Left lung (tissue), 10 donors: ENCODE measurements around the gene HIVEP1. TPM values are rescaled to one million over a fixed set of nuclear protein-coding genes. Genes with fewer than 3 reads are reported as not detected.

Experiments used
- ATAC-seq: fragments of 200-7000 bp; cut with Tn5 transposase; one replicate; pipeline ENCODE4 v1.9.1; 2020; ENCODE audit warnings: moderate library complexity
- DNase-seq, 4 donors: peaks; one replicate each; pipeline ENCODE4 v3.0.0-alpha.2; 2013 to 2020
- H3K27ac ChIP-seq, 2 donors: fragments of 200-600 bp; sonication (generic) in 1 of 2; one replicate each; pipeline versions ENCODE4 v1.5.0 to v1.8.0; 2020 to 2021
- H3K27me3 ChIP-seq, 2 donors: fragments of 200-600 bp; sonication (generic) in 1 of 2; one replicate each; pipeline versions ENCODE4 v1.5.0 to v1.8.0; 2020 to 2021
- H3K36me3 ChIP-seq, 2 donors: fragments of 200-600 bp; sonication (generic) in 1 of 2; one replicate each; pipeline versions ENCODE4 v1.5.0 to v1.8.0; 2020 to 2021
- H3K4me1 ChIP-seq, 2 donors: fragments of 200-600 bp; one replicate each; pipeline ENCODE4 v1.8.0; 2021
- H3K4me3 ChIP-seq, 2 donors: fragments of 200-600 bp; sonication (generic) in 1 of 2; one replicate each; pipeline versions ENCODE4 v1.5.0 to v1.8.0; 2020 to 2021; ENCODE audit warnings: mild to moderate bottlenecking in 1 of 2
- H3K9me3 ChIP-seq, 2 donors: fragments of 200-600 bp; sonication (generic) in 1 of 2; one replicate each; pipeline versions ENCODE4 v1.5.0 to v1.8.0; 2020 to 2021
- CTCF ChIP-seq, 2 donors: fragments of 200-600 bp; sonication (generic) in 1 of 2; IDR thresholded peaks; one replicate each; pipeline versions ENCODE4 v1.5.0 to v1.8.0; 2021; ENCODE audit warnings: antibody characterized with exemption in 2 of 2
- intact Hi-C, 2 donors: fragments of 100-400 bp; cut with DNase I; formaldehyde crosslinking; loops; one replicate each; pipeline versions ENCODE4 v1.11.2 to v1.14.2; 2022
- polyA plus RNA-seq, 6 donors: library from polyadenylated mRNA; unstranded; fragments of 120-200 nt; gene quantifications; one replicate each; pipeline ENCODE4 v1.2.1, GENCODE V29; 2013; ENCODE audit not compliant: insufficient read length in 6 of 6
- total RNA-seq, 2 donors: library from RNA; stranded (reverse); fragmentation: NEBNext Ultra II Directional; extraction: Animal tissue kit (Norgen Biotek cat#: 25700); gene quantifications; one replicate each; pipeline ENCODE4 v1.2.1, GENCODE V29; 2021
- donor health status: DM: no; HTN: yes; CAD: no.
- donor health status: DM: no; HTN: no; CAD: no.

Gene HIVEP1
- total and polyA plus RNA-seq, 8 donors: 24.1 to 35.9 (median 29.0) TPM

GRCh38 chr6:12116978-12117377, 104.9 kb downstream of the HIVEP1 start:
- DNase-seq (no peak), ATAC-seq (no peak)
- no peak for TF ChIP-seq CTCF (IDR thresholded peaks at IDR 0.05)
- Histone ChIP-seq H3K36me3 (peaks cover 0 to 24% of the 10 kb centered on the region in 2 donors), H3K27ac (no peak overlapping the region), H3K27me3 (no peaks in the 10 kb centered on the region), H3K4me3 (no peak overlapping the region), H3K4me1 (no peaks in the 10 kb centered on the region), H3K9me3 (peaks cover 0 to 5% of the 10 kb centered on the region in 2 donors)
- intact Hi-C loops: no loop called here

- Histone ChIP-seq H3K27me3 (no peaks in the 10 kb centered on the region), H3K4me1 (no peaks in the 10 kb centered on the region), H3K9me3 (peaks cover 0 to 5% of the 10 kb centered on the region in 2 donors), H3K27ac (no peak overlapping the region), H3K4me3 (no peak overlapping the region), H3K36me3 (peaks cover 0 to 34% of the 10 kb centered on the region in 2 donors)
- DNase-seq: no peak
- intact Hi-C loops: no loop called here
- no peak for ATAC-seq
- no peak for TF ChIP-seq CTCF (IDR thresholded peaks at IDR 0.05)
Measured at GRCh38 chr6:12118607-12119006, 106.5 kb downstream of the HIVEP1 start.

- TF ChIP-seq CTCF (IDR thresholded peaks at IDR 0.05): no peak
- no peak for DNase-seq
- H3K27me3 ChIP-seq: no peaks in the 10 kb centered on the region
- no peaks in the 10 kb centered on the region for H3K4me1 ChIP-seq
- no peak overlapping the region for H3K4me3 ChIP-seq
- H3K9me3 ChIP-seq: peaks cover 0 to 5% of the 10 kb centered on the region in 2 donors
- H3K27ac ChIP-seq: no peak overlapping the region
- intact Hi-C loops: no loop called here
- ATAC-seq: no peak
- peaks cover 0 to 40% of the 10 kb centered on the region in 2 donors for H3K36me3 ChIP-seq
Measured at GRCh38 chr6:12119085-12119588, 107.0 kb downstream of the HIVEP1 start.

- Histone ChIP-seq H3K4me1 (peaks cover 0 to 5% of the 10 kb centered on the region in 2 donors), H3K9me3 (no peaks in the 10 kb centered on the region), H3K36me3 (peaks cover 0 to 32% of the 10 kb centered on the region in 2 donors), H3K4me3 (no peak overlapping the region), H3K27me3 (no peaks in the 10 kb centered on the region), H3K27ac (no peak overlapping the region)
- no peak for TF ChIP-seq CTCF (IDR thresholded peaks at IDR 0.05)
- intact Hi-C loops: no loop called here
- DNase-seq (no peak), ATAC-seq (no peak)
Measured at GRCh38 chr6:12125396-12125795, 113.3 kb downstream of the HIVEP1 start.

- Histone ChIP-seq H3K27ac (no peak overlapping the region), H3K9me3 (no peaks in the 10 kb centered on the region), H3K27me3 (no peaks in the 10 kb centered on the region), H3K4me1 (peaks cover 0 to 5% of the 10 kb centered on the region in 2 donors), H3K4me3 (no peak overlapping the region), H3K36me3 (peaks cover 0 to 26% of the 10 kb centered on the region in 2 donors)
- DNase-seq: no peak
- intact Hi-C loops: no loop called here
- no peak for TF ChIP-seq CTCF (IDR thresholded peaks at IDR 0.05)
- no peak for ATAC-seq
Measured at GRCh38 chr6:12126051-12126450, 113.9 kb downstream of the HIVEP1 start.
